ENCODE measurements around the gene PNP. TPM values are rescaled to one million over a fixed set of nuclear protein-coding genes. Genes with fewer than 3 reads are reported as not detected.

The PNP gene
- total RNA-seq, 1 experiment from 2014 or later, result 97.0 TPM

- BruUV-seq (replicated peaks), result no TSS peak
- no peak for TF ChIP-seq EZH2 (IDR thresholded peaks at IDR 0.05; ENCODE audit: borderline replicate concordance, low read depth, low read length, poor library complexity, severe bottlenecking)
- TF ChIP-seq CTCF (conservative IDR thresholded peaks at IDR 0.05; ENCODE audit: low read depth, low read length), result no peak
Measured at GRCh38 chr14:20490563-20490962, 21.4 kb downstream of the PNP start.

GRCh38 chr14:20492486-20492885 lies 23.3 kb downstream of the PNP start:
- Histone ChIP-seq H3K9me3 (ENCODE audit: low read depth, low read length, poor library complexity, severe bottlenecking) (no peaks in the 10 kb centered on the region), H3K36me3 (ENCODE audit: insufficient read depth, low read length, poor library complexity, severe bottlenecking) (no peaks in the 10 kb centered on the region), H3K4me3 (ENCODE audit: low read depth, low read length, poor library complexity, severe bottlenecking) (no peak overlapping the region), H3K27me3 (replicated peaks; ENCODE audit: insufficient read depth, low read depth, low read length, poor library complexity) (no peaks in the 10 kb centered on the region), H3K27ac (ENCODE audit: low read depth, low read length, poor library complexity, severe bottlenecking) (no peak overlapping the region), H3K4me1 (ENCODE audit: insufficient read depth, low read length, poor library complexity, severe bottlenecking) (no peaks in the 10 kb centered on the region)
- ChIA-PET POLR2A (ENCODE audit: low non-redundant PET) (no interaction called here), CTCF (no interaction called here)
- intact Hi-C loops (cut with micrococcal nuclease; ENCODE audit: unreplicated experiment), result no loop called here
- no peak for TF ChIP-seq CTCF (conservative IDR thresholded peaks at IDR 0.05; ENCODE audit: low read depth, low read length)
- BruUV-seq (replicated peaks), result no TSS peak
- no peak for DNase-seq (ENCODE audit: low spot score)

More at GRCh38 chr14:20490563-20490962, 21.4 kb downstream of the PNP start:
- ChIA-PET POLR2A (ENCODE audit: low non-redundant PET) (no interaction called here), CTCF (no interaction called here)
- Histone ChIP-seq H3K27me3 (replicated peaks; ENCODE audit: insufficient read depth, low read depth, low read length, poor library complexity) (no peaks in the 10 kb centered on the region), H3K4me3 (ENCODE audit: low read depth, low read length, poor library complexity, severe bottlenecking) (no peak overlapping the region), H3K27ac (ENCODE audit: low read depth, low read length, poor library complexity, severe bottlenecking) (no peak overlapping the region), H3K9me3 (ENCODE audit: low read depth, low read length, poor library complexity, severe bottlenecking) (no peaks in the 10 kb centered on the region), H3K36me3 (ENCODE audit: insufficient read depth, low read length, poor library complexity, severe bottlenecking) (no peaks in the 10 kb centered on the region), H3K4me1 (ENCODE audit: insufficient read depth, low read length, poor library complexity, severe bottlenecking) (no peaks in the 10 kb centered on the region)
- DNase-seq (ENCODE audit: low spot score), result no peak
- intact Hi-C loops (cut with micrococcal nuclease; ENCODE audit: unreplicated experiment), result no loop called here

GRCh38 chr14:20493634-20494033 lies 24.4 kb downstream of the PNP start:
- H3K9me3 ChIP-seq (ENCODE audit: low read depth, low read length, poor library complexity, severe bottlenecking), result no peaks in the 10 kb centered on the region
- no TSS peak for BruUV-seq (replicated peaks)
- H3K4me3 ChIP-seq (ENCODE audit: low read depth, low read length, poor library complexity, severe bottlenecking), result no peak overlapping the region
- CTCF ChIA-PET, result no interaction called here
- H3K36me3 ChIP-seq (ENCODE audit: insufficient read depth, low read length, poor library complexity, severe bottlenecking), result no peaks in the 10 kb centered on the region
- DNase-seq (ENCODE audit: low spot score), result no peak
- no peaks in the 10 kb centered on the region for H3K27me3 ChIP-seq (replicated peaks; ENCODE audit: insufficient read depth, low read depth, low read length, poor library complexity)
- TF ChIP-seq EZH2 (IDR thresholded peaks at IDR 0.05; ENCODE audit: borderline replicate concordance, low read depth, low read length, poor library complexity, severe bottlenecking) (no peak), CTCF (conservative IDR thresholded peaks at IDR 0.05; ENCODE audit: low read depth, low read length) (no peak)
- no peaks in the 10 kb centered on the region for H3K4me1 ChIP-seq (ENCODE audit: insufficient read depth, low read length, poor library complexity, severe bottlenecking)
- H3K27ac ChIP-seq (ENCODE audit: low read depth, low read length, poor library complexity, severe bottlenecking), result no peak overlapping the region
- intact Hi-C loops (cut with micrococcal nuclease; ENCODE audit: unreplicated experiment), result no loop called here
- POLR2A ChIA-PET (ENCODE audit: low non-redundant PET), result no interaction called here

Data from A673 (cell line).